ENCODE measurements around the gene CEP128.

CEP128 gene

GRCh38 chr14:80608563-80608962 lies 333.0 kb downstream of the CEP128 start:
- DNase-seq (ENCODE audit: low read depth in 2 of 2), result no peak

DNA sequence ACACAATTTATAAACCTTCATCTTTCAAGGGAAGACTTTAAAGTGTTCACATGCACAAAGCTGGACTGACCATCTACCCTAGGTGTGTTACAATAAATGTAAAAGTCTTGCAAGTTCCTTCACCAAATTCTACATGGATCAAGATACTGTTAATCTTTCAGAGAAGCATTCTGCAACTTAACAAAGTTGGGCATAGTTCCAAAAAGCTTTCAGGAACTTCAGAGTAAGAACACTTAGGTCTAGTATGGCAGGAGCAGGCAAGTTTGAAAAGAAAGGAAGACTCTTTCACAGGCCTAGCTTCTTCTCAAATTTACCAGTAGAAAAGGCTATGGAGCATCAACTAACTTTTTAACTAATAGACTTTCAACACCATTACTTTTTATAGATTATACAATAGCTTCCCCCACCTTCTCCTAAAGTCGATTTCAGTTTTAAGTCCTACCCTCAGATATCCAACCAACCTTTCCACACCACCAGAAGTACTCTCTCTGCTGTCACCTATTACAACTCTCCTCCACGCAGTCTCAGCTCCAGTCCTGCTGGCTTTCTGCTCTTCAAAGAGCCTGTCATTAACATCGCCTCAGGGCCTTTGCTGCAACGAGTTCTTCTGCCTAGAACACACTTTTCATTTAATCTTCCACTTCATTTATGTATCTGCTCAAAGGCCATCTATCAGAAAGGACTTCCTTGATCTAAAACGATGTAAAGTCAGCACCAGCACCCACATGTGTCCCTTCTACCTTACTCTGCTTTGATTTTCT lies 333.9 kb downstream of the CEP128 start:
- DNase-seq (ENCODE audit: low read depth in 2 of 2), result no peak

GRCh38 chr14:80606347-80606772 lies 335.2 kb downstream of the CEP128 start:
- no peak for DNase-seq (ENCODE audit: low read depth in 2 of 2)

DNA sequence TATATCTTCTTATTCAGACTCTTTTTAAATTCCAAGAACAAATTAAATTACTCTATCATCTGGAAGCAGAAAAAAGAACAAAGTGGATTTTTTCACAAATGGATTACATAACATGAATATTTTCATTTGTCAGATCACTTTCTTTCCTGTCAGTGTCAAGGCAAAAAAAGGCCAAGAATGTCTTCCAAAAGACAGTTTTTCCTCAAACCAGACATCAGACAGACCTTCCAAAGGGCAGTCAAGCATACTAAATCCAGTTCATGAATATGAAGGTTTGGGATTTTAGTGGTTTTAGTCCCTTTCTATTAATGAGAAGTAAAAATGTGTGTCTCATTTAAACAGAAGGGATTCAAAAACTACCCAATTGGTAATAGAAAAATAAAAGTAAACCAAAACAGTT lies 336.0 kb downstream of the CEP128 start:
- DNase-seq (ENCODE audit: low read depth in 2 of 2), result no peak

GRCh38 chr14:80602946-80603345 lies 338.6 kb downstream of the CEP128 start:
- no peak for DNase-seq (ENCODE audit: low read depth in 2 of 2)

DNA sequence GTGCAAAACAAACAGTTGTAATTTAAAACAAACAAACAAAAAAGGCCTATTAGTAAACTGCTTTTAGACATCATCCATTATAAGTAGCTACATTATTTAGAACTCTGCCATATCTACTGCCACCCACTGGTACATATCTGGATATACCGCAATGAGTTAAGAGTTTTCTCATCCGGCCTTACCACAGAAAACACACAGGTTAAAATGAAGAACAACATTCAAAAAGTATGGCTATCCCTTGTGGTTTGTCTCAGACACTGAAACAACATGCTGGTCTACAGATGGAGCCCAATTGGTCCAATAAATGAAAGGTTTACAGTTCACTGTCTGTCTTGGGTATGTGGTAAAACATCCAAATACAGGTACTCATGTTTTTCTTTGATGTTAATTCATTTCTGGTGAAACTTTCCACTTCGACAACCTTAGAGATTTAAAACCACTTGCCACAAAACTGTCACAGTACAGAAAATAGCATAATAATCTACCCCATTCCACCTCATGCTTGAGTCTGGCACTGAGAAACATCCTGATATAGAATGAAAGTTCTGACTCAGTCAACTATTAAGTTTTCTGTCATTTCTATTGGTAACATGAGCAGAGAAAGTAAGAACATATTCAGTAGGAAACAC lies 354.3 kb downstream of the CEP128 start:
- DNase-seq (ENCODE audit: low read depth in 2 of 2), result no peak

DNA sequence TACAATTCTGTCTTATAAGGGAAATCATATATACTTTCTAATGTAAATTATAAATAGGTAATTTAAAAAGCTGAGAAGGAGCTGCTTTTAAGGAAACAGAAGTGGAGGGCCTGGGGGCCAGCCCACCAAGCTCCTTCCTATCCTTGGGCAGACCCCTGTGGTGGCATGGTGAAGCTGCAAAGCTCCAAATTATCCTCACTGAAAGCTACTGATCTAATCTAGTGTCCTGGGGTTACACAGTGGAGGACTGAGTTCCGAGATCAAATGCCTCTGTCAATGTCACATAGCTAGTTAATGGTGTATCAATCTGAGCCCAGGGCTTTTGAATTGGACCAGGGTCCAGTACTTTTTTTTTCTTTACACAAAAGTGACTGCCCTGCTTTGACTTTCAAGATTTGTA lies 355.4 kb downstream of the CEP128 start:
- no peak for DNase-seq (ENCODE audit: low read depth in 2 of 2)

- no peak for DNase-seq (ENCODE audit: low read depth in 2 of 2)
These were observed 356.1 kb downstream of the CEP128 start for GRCh38 chr14:80585506-80585835.

DNA sequence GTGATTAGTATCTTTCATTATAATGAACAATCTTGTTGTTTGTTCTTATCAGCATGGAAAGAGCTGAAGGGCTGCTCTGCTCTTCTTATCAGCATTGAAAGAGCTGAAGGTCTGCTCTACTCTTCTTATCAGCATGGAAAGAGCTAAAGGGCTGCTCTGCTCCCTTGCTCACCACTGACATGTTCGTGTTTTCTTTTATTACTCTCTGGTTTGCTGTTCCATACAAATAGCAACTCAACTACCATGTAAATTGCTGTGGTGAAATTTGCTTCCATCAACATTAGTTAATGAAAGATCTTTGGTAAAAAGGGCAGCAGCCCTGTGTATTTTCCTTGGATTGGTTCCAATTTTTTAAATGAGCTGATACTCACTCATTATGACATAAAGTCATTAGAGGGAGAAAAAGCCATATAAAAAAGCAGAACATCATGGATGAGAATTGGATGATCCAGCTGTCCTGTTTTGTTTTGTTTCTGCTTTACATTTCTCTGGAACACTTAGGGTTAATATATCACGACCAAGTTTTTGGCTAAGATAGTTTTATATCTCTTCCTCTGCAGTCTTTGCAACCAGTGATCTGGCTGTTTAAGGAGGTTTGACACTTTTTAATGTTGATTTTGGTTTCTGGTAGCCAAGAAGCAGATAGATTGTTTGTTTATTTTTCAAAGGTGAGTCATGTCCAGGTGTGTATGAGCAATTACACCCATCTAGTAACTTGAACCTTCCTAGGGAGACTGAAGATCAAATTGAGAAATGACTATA lies 356.6 kb downstream of the CEP128 start:
- DNase-seq (ENCODE audit: low read depth in 2 of 2), result no peak

GRCh38 chr14:80577599-80577998 lies 363.9 kb downstream of the CEP128 start:
- DNase-seq (ENCODE audit: low read depth in 2 of 2), result no peak

GRCh38 chr14:80576401-80576800 lies 365.1 kb downstream of the CEP128 start:
- DNase-seq (ENCODE audit: low read depth in 2 of 2), result no peak

- DNase-seq (ENCODE audit: low read depth in 2 of 2), result no peak
These were observed 365.8 kb downstream of the CEP128 start for GRCh38 chr14:80575763-80576162.

DNA sequence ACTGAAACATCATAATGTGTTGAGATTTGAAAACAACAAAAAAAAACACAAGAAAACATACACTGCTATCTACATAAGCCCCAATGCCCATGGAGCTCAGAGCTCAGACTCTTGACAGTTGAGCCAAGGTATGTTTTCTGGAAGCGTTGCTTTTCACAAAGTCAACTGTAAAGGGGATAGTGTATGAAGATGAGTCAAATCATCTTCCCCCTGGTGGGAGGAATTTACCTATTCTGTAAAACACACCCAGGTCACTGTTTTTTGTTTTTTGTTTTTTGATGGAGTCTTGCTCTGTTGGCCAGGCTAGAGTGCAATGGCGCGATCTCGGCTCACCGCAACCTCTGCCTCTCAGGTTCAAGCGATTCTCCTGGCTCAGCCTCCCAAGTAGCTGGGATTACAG lies 368.9 kb downstream of the CEP128 start:
- DNase-seq (ENCODE audit: low read depth in 2 of 2), result no peak

GRCh38 chr14:80570930-80571298 lies 370.6 kb downstream of the CEP128 start:
- no peak for DNase-seq (ENCODE audit: low read depth in 2 of 2)

- no peak for DNase-seq (ENCODE audit: low read depth in 2 of 2)
These were observed 373.5 kb downstream of the CEP128 start for GRCh38 chr14:80567905-80568536.

- no peak for DNase-seq (ENCODE audit: low read depth in 2 of 2)
These were observed 376.5 kb downstream of the CEP128 start for GRCh38 chr14:80565001-80565400.

- no peak for DNase-seq (ENCODE audit: low read depth in 2 of 2)
These were observed 377.5 kb downstream of the CEP128 start for GRCh38 chr14:80564051-80564450.

DNA sequence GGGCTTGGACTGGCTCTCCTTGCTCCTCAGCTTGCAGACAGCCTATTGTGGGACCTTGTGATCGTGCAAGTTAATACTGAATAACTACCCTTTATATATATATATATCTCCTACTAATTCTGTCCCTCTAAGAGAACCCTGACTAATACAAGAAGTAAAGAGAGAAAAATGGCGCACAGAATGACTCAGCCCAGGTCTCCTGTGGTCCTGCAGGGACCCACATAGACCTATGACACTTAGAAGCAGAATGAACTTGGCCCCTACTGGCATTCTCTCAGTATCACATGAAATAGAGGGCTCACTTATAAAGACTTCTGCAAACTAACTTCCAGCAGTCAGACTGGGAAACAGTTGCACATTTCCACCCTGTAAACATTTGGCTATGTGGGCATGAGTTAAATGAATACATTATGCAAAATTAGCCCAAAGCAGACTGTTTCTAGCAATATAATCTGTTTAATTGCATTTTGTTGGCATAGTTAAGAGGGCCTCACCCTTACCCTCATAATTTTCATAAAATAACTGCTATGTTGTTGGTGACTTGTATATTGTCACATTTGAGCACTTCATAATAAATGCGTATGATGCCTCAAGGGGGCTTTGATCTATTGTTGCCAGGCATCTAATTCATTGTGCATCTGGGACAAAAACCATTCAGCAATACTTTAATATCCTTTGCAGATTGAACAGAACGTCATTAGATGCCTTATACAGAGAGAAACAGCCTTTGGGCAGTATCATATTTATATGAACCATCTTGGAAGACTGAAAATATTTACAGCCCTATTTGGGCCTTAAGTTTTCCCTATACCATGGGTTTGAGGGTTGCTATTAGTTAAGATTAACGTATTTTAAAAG lies 380.5 kb downstream of the CEP128 start:
- no peak for DNase-seq (ENCODE audit: low read depth in 2 of 2)

DNA sequence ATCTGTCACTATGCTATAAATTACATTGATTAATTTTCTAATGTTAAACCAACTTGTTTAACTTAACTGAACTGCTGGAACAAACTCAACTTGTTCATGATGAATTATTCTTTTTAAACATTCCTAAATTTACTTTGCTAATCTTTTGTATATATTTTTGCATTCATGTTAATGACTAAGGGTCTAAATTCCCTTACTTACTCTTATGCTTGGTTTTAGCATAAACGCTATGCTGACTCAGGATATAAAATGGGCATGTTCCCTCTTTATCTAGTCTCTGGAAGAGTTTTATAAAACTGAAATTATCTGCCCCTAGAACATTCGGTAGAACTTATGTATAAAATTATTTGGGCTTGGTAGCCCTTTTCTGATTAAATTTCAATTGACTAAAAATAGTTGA lies 387.4 kb downstream of the CEP128 start:
- no peak for DNase-seq (ENCODE audit: low read depth in 2 of 2)

DNA sequence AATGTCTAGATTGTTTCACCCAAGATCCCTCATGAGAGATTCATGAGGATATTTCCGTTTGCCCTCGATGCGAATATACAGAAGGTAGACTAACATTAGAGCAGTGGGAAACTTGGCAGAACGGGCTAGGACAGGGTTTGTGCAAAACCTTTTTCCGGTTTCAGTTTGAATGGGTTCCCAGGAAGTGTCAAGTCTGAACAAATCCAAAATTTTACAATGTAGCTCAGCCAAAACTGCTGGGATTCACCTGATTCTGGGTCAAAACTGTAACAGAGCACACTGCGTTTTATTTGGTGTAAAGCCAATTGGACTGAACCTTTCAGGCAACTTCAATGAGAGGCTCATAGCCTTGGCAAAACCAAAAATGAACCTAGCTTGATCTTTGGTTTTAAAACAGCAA lies 392.4 kb downstream of the CEP128 start:
- no peak for DNase-seq (ENCODE audit: low read depth in 2 of 2)
